Measurements from ENCODE around the gene BAD.

Gene BAD

DNA sequence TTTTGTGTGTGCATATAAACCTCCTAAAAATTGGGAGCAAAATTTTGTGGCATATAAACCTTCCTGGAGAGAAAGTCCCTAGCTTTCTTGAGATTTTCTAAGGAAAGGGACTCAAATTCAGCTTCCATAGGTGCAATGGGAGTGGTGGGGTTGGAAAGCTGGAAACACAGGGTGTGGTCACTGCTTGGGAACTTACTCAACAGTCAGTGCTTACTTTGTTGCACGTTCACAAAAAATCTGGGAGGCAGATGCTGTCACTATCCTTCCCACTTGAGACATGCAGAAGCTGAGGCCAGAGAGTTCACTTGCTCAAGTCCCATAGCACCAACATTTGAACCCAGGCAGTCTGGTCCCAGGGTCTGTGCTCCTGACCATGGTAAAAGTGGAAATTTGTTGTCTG, 11.8 kb upstream of the BAD start:
- no peak for DNase-seq

DNA sequence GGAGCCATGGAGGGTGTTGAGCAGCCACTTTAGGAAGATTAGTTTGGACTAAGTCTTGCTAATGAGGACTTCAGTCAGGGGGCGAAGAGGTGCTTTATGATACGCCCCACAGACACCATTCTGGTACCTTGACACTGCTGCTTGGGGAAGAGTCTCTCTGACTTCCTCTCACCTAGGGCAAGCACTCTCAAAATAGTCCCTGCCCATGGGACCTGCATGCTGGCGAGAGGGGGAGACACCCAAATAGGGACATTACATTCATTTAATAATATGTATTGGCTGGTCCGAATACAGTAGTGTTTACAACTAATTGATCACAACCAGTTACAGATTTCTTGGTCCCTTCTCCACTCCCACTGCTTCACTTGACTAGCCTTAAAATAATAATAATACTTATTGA, 11.3 kb upstream of the BAD start:
- no peak for DNase-seq

GRCh38 chr11:64294774-64295173, 10.3 kb upstream of the BAD start:
- DNase-seq: no peak

DNA sequence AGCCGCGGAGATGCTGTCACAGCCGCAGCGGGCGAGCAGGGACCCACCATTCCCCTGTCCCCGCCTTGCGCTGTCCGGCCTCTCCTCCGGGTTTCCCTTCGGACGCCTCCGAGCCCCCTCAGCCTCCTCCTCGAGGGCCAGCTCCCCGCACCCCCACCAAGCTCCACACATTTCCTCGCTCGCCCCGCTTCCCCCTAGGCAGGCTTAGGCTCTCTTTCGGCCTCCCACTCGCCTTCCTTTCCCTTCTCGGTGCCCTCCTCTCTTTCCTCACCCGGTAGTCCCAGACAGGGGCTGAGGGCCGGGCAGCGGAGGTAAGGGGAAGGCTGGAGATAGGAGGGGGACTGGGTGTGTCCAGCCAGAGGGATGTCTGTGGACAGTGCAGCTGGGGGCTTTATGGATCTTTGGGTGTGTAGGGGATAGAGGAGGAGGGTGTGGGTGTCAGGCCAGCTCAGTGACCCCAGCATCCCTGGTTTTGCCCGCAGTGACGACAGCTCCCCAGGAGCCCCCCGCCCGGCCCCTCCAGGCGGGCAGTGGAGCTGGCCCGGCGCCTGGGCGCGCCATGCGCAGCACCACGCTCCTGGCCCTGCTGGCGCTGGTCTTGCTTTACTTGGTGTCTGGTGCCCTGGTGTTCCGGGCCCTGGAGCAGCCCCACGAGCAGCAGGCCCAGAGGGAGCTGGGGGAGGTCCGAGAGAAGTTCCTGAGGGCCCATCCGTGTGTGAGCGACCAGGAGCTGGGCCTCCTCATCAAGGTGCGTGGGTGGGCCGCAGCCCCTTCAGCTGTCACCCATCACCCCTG, 8.2 kb upstream of the BAD start:
- DNase-seq: no peak

DNA sequence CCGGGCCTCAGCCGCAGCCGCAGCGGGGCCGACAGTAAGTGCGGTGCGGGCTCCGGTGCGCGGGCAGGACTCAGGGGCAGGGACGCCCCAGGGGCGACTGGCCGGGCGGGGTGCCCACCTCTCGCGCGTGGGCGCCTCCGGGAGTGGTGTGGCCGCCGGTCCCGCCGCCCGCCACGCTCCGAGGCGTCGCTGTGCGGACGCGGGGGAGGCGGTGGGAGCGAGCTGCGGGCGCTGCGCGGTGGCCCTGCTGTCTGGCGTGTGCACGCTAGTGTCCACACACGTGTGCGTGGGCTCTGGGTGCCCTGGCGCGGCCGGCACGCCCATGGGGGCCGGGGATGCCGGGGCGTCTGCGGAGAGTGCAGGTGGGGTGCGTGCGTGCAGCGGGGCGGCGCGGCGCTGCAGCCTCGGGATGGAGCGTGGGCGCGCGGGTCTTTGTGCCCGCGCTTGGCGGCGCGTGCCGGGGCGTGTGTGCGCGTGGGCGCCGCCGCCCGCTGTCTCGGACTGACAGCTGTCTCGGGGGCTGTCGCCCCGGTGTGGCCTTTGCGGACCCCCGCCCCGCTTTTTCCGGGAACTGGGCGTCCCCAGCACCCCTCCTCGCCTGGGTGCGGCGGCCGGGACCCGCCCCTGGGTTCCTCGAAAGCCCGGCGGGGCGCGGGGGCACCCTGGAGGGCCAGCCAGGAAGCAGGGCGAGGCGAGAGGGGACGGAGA, 7.4 kb upstream of the BAD start:
- DNase-seq: no peak

DNA sequence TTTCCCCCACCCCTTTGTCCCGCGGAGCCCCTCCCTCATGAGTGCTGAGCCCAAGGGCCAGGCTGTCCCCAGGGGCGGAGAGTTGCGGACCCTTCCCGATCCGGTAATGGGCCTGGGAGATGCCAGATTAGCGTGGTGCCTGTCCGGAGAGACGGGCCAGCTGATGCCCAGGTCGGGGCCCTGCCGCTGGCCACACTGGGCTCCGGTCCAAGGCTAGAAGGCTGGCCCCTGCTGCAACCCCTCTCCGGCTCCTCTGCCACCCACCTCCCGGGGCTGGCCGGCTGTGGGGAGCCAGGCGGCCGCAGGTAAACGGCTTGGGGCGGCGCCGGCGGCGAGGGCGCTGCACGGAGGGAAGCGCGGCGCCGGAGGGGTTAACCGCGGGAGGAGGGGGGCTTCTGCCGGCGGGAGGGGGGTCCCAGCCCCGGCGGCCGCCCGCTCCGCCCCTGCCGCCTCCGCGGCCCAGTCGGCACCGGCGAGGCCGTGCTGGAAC, 6.8 kb upstream of the BAD start, which contains the start of gene KCNK4:
TSS of gene KCNK4 (plus strand) at position 41 of the 490 bp plus-strand sequence. CDS start 1,717 bp downstream, outside the sequence.
- DNase-seq: no peak

DNA sequence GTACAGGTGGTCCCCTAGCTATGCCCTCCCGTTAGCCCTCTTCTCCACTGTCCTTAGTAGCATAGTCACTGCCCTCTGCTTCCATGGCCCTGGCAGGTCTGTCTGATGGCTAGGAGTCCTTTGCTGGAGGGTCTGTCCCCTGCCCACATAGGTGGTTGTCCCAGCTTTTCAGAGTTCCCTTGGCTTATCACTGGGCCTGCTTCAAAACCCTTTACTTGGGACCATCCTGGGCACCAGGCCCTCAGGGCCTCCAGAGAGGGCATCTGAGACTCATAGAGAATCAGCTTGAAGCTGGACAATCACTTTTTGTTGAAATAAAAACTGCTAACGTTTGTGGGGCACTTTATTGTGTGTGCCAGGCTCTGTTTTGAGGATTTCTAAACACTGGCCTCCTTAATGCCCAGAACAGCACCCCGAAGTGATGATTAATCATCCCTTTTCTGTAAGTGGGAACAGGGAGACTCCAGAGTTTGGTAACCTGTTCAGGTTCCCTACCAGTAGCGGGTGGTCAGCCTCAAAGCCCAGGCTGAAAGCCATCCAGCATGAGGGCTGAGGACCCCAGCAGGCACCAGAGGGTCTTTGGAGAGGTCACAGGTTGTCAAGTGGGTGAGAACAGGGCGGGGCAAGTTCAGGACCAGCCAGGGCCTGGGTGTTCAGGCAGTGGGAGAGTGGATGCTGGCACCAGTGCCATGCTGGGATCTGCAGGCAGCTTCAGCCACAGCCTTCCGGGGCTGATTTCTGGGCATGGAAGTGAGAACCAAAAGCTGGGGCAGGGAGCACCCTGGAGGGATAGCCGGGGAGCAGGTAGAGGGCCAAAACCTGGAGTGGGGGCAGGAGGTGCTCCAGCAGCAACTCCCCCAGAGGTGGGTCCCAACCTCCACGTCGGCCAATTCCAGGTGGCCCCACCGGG, 6.1 kb upstream of the BAD start:
- no peak for DNase-seq

GRCh38 chr11:64289002-64289564, 4.6 kb upstream of the BAD start:
- no peak for DNase-seq

DNA sequence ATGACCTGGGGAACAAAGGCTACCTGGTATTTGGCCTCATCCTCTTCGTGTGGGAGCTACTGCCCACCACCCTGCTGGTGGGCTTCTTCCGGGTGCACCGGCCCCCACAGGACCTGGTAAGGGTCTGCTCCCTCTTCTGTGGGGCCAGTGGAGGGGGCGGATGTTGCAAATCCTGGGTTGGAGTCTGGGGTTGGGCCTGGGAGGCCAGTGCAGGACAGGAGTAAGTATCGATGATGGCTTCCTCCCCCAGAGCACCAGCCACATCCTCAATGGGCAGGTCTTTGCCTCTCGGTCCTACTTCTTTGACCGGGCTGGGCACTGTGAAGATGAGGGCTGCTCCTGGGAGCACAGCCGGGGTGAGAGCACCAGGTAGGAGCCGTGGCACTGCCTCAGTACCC, 3.9 kb upstream of the BAD start:
- no peak for DNase-seq

DNA sequence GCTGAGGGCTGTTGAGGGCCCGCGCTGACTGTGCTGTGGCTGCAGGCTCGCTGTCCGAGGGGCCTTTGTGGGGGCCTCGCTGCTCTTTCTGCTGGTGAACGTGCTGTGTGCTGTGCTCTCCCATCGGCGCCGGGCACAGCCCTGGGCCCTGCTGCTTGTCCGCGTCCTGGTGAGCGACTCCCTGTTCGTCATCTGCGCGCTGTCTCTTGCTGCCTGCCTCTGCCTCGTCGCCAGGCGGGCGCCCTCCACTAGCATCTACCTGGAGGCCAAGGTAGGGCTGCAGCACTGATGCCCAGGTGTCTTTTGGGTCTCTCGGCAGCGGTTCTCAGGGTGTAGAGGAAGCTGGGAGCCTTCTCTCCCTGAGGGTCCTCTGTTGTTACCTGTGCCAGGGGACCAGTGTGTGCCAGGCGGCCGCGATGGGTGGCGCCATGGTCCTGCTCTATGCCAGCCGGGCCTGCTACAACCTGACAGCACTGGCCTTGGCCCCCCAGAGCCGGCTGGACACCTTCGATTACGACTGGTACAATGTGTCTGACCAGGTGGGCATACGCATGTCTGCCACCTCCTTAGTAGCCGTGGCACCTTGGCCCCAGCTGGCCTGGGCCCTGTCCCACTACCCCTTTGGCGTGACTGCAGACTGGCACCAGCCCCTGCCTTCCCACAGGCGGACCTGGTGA, 3.3 kb upstream of the BAD start:
- DNase-seq: no peak

DNA sequence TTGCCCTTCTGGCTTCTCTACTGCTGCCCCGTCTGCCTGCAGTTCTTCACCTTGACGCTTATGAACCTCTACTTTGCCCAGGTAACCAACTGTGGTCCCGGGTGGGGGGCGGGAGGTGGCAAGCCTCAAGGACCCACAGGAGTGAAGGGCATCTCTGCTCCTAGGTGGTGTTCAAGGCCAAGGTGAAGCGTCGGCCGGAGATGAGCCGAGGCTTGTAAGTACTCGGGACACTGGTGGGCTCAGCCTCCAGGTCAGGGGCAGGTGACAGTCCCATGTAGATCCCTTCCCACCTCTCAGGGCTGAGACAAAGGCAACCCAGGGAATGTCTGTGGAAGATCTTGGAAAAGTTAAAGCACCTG, 2.3 kb upstream of the BAD start:
- DNase-seq: no peak

- no peak for DNase-seq
These were observed 1.7 kb upstream of the BAD start for GRCh38 chr11:64285885-64286800.

DNA sequence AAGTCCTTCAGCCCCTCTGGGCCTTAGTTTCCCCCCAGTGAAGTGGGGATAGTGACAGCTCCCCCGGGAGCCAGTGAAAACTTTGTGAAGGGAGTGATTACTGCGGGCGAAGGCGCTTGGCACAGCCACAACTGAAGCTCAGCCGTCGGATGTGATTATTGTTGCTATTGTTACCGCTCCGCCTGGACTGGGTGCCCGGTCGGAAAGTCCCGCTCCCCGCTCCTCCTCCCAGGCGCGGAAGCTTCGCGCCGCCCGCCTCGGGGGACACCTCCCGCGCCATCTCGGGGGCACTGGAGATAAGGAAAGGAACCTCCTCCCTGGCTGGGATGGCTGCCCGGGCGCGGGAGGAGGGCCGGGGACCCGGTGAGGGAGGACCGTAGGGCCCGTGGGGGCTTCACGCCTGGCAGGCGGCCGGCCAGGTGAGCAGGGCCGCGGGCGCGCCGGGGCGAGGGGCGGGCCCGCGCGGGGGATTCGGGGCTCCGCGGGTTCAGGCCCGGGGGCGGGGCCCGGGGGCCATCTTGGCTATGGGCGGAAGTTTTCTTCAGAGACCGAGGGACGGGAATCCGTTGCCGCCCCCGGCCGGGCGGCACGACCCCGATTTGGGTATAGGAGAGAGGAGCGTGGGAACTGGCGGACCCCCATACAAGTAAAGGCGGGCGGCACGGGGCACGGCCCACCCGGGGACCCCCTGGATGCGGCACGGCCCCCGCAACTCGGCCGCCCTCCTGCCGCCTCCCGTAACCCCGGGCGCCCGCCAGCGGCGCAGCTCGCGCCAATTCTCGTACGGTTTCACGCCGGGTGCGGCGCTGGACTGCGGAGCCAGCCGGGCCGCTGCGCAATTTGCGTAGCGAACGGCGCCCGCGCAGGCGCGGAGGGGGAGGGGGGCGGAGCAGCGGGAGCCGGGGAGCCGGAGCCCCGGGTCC, 758 bp upstream of the BAD start, which contains the start of gene GPR137:
TSS of gene GPR137 (plus strand) at position 887 of the 923 bp plus-strand sequence. CDS start 677 bp downstream, outside the sequence.
- peak; percentile 74 for DNase-seq

- DNase-seq: no peak
These were observed 1.4 kb downstream of the BAD start for GRCh38 chr11:64283092-64283491.

DNA sequence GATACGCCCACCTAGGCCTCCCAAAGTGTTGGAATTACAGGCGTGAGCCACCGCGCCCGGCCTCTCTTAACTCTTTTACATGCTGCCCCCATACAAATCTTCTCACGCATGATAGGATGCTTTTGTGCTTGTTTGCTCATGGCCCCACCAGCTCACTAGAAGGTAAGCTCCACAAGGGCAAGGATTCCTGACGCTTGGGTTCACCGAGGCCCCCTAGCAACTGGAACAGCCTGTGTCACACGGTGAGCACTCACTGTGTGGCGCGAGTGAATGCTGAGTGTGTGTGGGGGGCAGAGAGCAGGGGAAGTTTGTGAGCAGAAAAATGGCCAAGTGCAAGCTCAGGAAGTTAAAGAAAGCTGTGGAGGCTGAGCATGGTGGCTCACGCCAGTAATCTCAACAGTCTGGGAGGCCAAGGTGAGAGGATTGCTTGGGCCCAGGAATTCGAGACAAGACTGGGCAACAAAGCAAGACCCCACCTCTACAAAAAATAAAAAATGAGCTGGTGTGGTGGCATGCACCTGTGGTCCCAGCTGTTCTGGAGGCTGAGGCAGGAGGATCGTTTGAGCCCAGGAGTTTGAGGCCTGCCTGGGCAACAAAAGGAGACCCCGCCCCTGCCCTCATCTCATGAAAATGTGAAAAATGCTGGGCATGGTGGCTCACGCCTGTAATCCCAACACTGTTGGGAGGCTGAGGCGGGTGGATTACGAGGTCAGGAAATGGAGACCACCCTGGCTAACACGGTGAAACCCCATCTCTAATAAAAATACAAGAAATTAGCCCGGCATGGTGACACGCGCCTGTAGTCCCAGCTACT, 2.3 kb downstream of the BAD start:
- no peak for DNase-seq

- no peak for DNase-seq
These were observed 5.8 kb downstream of the BAD start for GRCh38 chr11:64278576-64279190.

DNA sequence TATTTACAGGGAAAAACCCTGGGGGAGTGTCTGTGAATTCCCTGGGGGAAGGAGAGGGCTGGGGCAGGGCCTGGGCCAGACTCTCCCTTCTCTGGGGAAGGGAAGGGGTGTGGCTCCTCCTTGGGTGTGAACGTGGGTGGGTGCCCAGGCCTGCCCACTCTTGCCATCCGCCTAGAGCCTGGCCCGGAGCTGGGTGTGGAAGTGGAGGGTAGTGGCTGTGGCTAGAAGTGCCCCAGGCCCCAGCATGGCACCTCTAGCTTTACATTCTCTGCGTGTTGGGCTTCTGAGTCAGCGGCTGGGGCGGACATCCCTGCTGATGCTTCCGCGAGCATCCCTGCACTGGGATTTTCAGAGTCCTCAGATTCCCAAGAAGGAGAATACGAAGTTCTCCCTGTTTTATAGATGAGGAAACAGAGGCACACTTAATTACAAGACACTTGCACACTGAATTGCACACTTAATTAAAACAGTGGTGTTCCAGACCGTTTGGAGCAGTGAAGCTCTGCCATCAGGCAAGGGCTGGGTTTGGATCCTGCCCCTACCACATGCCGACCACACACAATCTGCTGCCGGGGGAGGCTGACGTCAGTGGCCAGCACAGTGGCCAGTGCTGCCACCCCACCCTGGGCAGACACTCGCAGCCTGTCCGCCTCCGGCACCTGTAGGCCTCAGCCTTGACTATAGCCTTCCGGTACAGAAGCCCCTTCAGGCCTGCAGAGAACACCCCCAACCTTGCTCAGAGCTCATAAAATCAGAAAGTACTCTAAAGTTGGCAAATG, 7.6 kb downstream of the BAD start:
- no peak for DNase-seq

GRCh38 chr11:64275841-64276240, 8.6 kb downstream of the BAD start:
- DNase-seq: no peak

Data from fibroblast of skin of right biceps (primary cell).